HEK293 (cell line): ENCODE measurements around the gene ARL15.

Source experiments
- CTCF ChIA-PET: fragments of 350-600 bp; formaldehyde crosslinking; extraction: SDS; loops from one replicate; lab custom pipeline; 2021; ENCODE audit warnings: antibody characterized with exemption; lab: Yijun Ruan, JAX
- POLR2A ChIA-PET: fragments of 300-600 bp; formaldehyde crosslinking; extraction: SDS; loops from one replicate; lab custom pipeline; 2020; ENCODE audit warnings: antibody characterized with exemption, inconsistent platforms; lab: Yijun Ruan, JAX
- H3K27ac ChIP-seq: fragments of 200-500 bp; sonication (Bioruptor generic); 2 replicates; pipeline ENCODE4 v1.5.1; 2014; ENCODE audit warnings: low read depth, low read length, control low read depth, inconsistent platforms; ENCODE audit errors: extremely low read depth
- H3K36me3 ChIP-seq, 2 experiments: fragments of 200-500 bp in 1 of 2; sonication (Bioruptor generic) in 1 of 2; 1 replicate in 1 of 2; 2 replicates in 1 of 2; pipeline ENCODE4 v1.5.1; 2014 to 2017; ENCODE audit warnings: inconsistent platforms in 2 of 2, low read length in 2 of 2; ENCODE audit not compliant: control insufficient read depth in 2 of 2, insufficient read depth in 1 of 2
- H3K4me1 ChIP-seq: fragments of 200-500 bp; sonication (Bioruptor generic); 2 replicates; pipeline ENCODE4 v1.5.1; 2014; ENCODE audit warnings: mild to moderate bottlenecking, low read length, inconsistent platforms; ENCODE audit not compliant: control insufficient read depth, insufficient read depth
- H3K4me3 ChIP-seq: 2 replicates; pipeline ENCODE4 v1.5.1; 2011; ENCODE audit warnings: low read depth, mild to moderate bottlenecking, control low read depth, low read length, moderate library complexity
- H3K9me3 ChIP-seq: fragments of 200-500 bp; sonication (Bioruptor generic); 2 replicates; pipeline ENCODE4 v1.5.1; 2014; ENCODE audit warnings: low read depth, low read length, inconsistent platforms; ENCODE audit not compliant: control insufficient read depth, insufficient read depth
- GLI2 ChIP-seq: fragments of 450-650 bp; formaldehyde crosslinking; IDR thresholded peaks from 2 replicates; pipeline ENCODE4; 2017; ENCODE audit warnings: missing biosample characterization, missing genetic modification characterization, low read depth, borderline replicate concordance
- INSM2 ChIP-seq: fragments of 450-650 bp; formaldehyde crosslinking; IDR thresholded peaks from 2 replicates; pipeline ENCODE4 v1.5.1; 2016; ENCODE audit warnings: missing biosample characterization, missing genetic modification characterization
- PATZ1 ChIP-seq: fragments of 450-650 bp; formaldehyde crosslinking; IDR thresholded peaks from 2 replicates; pipeline ENCODE4 v1.5.1; 2016; ENCODE audit warnings: missing biosample characterization, missing genetic modification characterization
- ZBTB49 ChIP-seq: fragments of 450-650 bp; formaldehyde crosslinking; IDR thresholded peaks from 2 replicates; pipeline ENCODE4 v1.5.1; 2016; ENCODE audit warnings: missing biosample characterization, missing genetic modification characterization, low read depth
- ZNF121 ChIP-seq: fragments of 450-650 bp; formaldehyde crosslinking; IDR thresholded peaks from 2 replicates; pipeline ENCODE4 v1.5.1; 2016; ENCODE audit warnings: missing biosample characterization, missing genetic modification characterization
- ZNF426 ChIP-seq: fragments of 450-650 bp; formaldehyde crosslinking; IDR thresholded peaks from 2 replicates; pipeline ENCODE4 v1.5.1; 2017; ENCODE audit warnings: missing biosample characterization, missing genetic modification characterization, mild to moderate bottlenecking, inconsistent platforms, moderate library complexity
- ZNF530 ChIP-seq: fragments of 450-650 bp; formaldehyde crosslinking; IDR thresholded peaks from 2 replicates; pipeline ENCODE4 v1.5.1; 2016; ENCODE audit warnings: low read depth, missing biosample characterization, missing genetic modification characterization
- ZNF585B ChIP-seq: fragments of 450-650 bp; formaldehyde crosslinking; IDR thresholded peaks from 2 replicates; pipeline ENCODE4 v1.5.1; 2016; ENCODE audit warnings: missing biosample characterization, missing genetic modification characterization
- ZNF624 ChIP-seq: fragments of 450-650 bp; formaldehyde crosslinking; IDR thresholded peaks from 2 replicates; pipeline ENCODE4 v1.5.1; 2017; ENCODE audit warnings: missing biosample characterization, missing genetic modification characterization
- ZSCAN16 ChIP-seq: fragments of 450-650 bp; formaldehyde crosslinking; IDR thresholded peaks from 2 replicates; pipeline ENCODE4 v1.5.1; 2016; ENCODE audit warnings: missing biosample characterization, missing genetic modification characterization
- TF ChIP-seq, protein P1 (sequence below): fragments of 450-650 bp; formaldehyde crosslinking; IDR thresholded peaks from 2 replicates; pipeline ENCODE4 v1.5.1; 2016; ENCODE audit warnings: missing biosample characterization, missing genetic modification characterization
- TF ChIP-seq, protein P2 (sequence below): fragments of 450-650 bp; formaldehyde crosslinking; IDR thresholded peaks from 2 replicates; pipeline ENCODE4 v1.5.1; 2017; ENCODE audit warnings: missing biosample characterization, missing genetic modification characterization

Gene ARL15

GRCh38 chr5:54177058-54177457 is 133.3 kb downstream of the ARL15 start:
- no peaks in the 10 kb centered on the region for H3K36me3 ChIP-seq

GRCh38 chr5:54176066-54176830 is 134.1 kb downstream of the ARL15 start:
- CTCF ChIA-PET: interaction anchor here (0.6 kb wide), 1 partner anchor 1006 kb away, joined by 3 read pairs; no protein-coding TSS in a partner anchor
- POLR2A ChIA-PET: no interaction called here
- Histone ChIP-seq H3K4me1 (0 out of 2 replicates have a peak, but pooled peaks cover 2% of the 10 kb centered on the region), H3K9me3 (no peaks in the 10 kb centered on the region), H3K36me3 (no peaks in the 10 kb centered on the region), H3K27ac (no peak overlapping the region), H3K4me3 (no peak overlapping the region)
- no peak for TF ChIP-seq PATZ1 (tag by site-specific recombination)
- TF ChIP-seq ZNF121 (tag by site-specific recombination): no peak
- TF ChIP-seq ZNF426: no peak
- no peak for TF ChIP-seq ZBTB49

More at GRCh38 chr5:54177058-54177457, 133.3 kb downstream of the ARL15 start:
- Histone ChIP-seq H3K9me3 (no peaks in the 10 kb centered on the region), H3K27ac (no peak overlapping the region), H3K4me3 (no peak overlapping the region), H3K4me1 (0 out of 2 replicates have a peak, but pooled peaks cover 2% of the 10 kb centered on the region)
- TF ChIP-seq ZNF585B (tag by site-specific recombination) (no peak), INSM2 (tag by site-specific recombination) (no peak), ZNF530 (tag by site-specific recombination) (no peak), ZNF624 (tag by site-specific recombination) (no peak), ZSCAN16 (no peak), GLI2 (no peak)
- TF ChIP-seq, protein P1, sequence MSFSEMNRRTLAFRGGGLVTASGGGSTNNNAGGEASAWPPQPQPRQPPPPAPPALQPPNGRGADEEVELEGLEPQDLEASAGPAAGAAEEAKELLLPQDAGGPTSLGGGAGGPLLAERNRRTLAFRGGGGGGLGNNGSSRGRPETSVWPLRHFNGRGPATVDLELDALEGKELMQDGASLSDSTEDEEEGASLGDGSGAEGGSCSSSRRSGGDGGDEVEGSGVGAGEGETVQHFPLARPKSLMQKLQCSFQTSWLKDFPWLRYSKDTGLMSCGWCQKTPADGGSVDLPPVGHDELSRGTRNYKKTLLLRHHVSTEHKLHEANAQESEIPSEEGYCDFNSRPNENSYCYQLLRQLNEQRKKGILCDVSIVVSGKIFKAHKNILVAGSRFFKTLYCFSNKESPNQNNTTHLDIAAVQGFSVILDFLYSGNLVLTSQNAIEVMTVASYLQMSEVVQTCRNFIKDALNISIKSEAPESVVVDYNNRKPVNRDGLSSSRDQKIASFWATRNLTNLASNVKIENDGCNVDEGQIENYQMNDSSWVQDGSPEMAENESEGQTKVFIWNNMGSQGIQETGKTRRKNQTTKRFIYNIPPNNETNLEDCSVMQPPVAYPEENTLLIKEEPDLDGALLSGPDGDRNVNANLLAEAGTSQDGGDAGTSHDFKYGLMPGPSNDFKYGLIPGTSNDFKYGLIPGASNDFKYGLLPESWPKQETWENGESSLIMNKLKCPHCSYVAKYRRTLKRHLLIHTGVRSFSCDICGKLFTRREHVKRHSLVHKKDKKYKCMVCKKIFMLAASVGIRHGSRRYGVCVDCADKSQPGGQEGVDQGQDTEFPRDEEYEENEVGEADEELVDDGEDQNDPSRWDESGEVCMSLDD: no peak
- TF ChIP-seq, protein P2, sequence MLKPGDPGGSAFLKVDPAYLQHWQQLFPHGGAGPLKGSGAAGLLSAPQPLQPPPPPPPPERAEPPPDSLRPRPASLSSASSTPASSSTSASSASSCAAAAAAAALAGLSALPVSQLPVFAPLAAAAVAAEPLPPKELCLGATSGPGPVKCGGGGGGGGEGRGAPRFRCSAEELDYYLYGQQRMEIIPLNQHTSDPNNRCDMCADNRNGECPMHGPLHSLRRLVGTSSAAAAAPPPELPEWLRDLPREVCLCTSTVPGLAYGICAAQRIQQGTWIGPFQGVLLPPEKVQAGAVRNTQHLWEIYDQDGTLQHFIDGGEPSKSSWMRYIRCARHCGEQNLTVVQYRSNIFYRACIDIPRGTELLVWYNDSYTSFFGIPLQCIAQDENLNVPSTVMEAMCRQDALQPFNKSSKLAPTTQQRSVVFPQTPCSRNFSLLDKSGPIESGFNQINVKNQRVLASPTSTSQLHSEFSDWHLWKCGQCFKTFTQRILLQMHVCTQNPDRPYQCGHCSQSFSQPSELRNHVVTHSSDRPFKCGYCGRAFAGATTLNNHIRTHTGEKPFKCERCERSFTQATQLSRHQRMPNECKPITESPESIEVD (tag by site-specific recombination): no peak
- POLR2A ChIA-PET: no interaction called here
- CTCF ChIA-PET: no interaction called here
